Vagina (tissue), 2 donors: ENCODE results near the gene LIPG.

Experiments
- POLR2A ChIP-seq, 2 donors: fragments of 450-650 bp; IDR thresholded peaks; one replicate each; pipeline ENCODE4 v1.6.1; 2017; ENCODE audit warnings: antibody characterized with exemption in 2 of 2, mild to moderate bottlenecking in 2 of 2, moderate library complexity in 2 of 2
- TF ChIP-seq, protein P1 (sequence below), 3 experiments: fragments of 450-650 bp in 2 of 3; fragments of 200-600 bp in 1 of 3; sonication (generic) in 1 of 3; IDR thresholded peaks; one replicate each; pipeline ENCODE4 v1.5.1; 2017 to 2019; ENCODE audit warnings: antibody characterized with exemption in 3 of 3, mild to moderate bottlenecking in 2 of 3, moderate library complexity in 2 of 3

GRCh38 chr18:49619801-49620200, 57.9 kb downstream of the LIPG start:
- TF ChIP-seq POLR2A (IDR thresholded peaks at IDR 0.05), result no peak
- TF ChIP-seq, protein P1, sequence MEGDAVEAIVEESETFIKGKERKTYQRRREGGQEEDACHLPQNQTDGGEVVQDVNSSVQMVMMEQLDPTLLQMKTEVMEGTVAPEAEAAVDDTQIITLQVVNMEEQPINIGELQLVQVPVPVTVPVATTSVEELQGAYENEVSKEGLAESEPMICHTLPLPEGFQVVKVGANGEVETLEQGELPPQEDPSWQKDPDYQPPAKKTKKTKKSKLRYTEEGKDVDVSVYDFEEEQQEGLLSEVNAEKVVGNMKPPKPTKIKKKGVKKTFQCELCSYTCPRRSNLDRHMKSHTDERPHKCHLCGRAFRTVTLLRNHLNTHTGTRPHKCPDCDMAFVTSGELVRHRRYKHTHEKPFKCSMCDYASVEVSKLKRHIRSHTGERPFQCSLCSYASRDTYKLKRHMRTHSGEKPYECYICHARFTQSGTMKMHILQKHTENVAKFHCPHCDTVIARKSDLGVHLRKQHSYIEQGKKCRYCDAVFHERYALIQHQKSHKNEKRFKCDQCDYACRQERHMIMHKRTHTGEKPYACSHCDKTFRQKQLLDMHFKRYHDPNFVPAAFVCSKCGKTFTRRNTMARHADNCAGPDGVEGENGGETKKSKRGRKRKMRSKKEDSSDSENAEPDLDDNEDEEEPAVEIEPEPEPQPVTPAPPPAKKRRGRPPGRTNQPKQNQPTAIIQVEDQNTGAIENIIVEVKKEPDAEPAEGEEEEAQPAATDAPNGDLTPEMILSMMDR (IDR thresholded peaks at IDR 0.05), result no peak
